ENCODE results near the gene CAPS. TPM values are rescaled to one million over a fixed set of nuclear protein-coding genes. Genes with fewer than 3 reads are reported as not detected.
A peak's percentile ranks its signal among the peaks of the same experiment; 100 is the strongest.

CAPS gene
- total RNA-seq, 1 experiment from 2014 or later = 7.2 TPM

- H3K27me3 Mint-ChIP-seq (ENCODE audit: insufficient read depth, unreplicated experiment) = no peaks in the 10 kb centered on the region
- Histone ChIP-seq H3K27me3 (replicated peaks; ENCODE audit: control insufficient read depth, insufficient read depth, low read length) (no peaks in the 10 kb centered on the region), H3K9me3 (no peaks in the 10 kb centered on the region), H3K36me3 (ENCODE audit: control insufficient read depth, insufficient read depth, low read length) (no peaks in the 10 kb centered on the region), H3K4me3 (ENCODE audit: low read depth, low read length) (no peak overlapping the region), H3K4me1 (peaks cover 20% of the 10 kb centered on the region)
- no peaks in the 10 kb centered on the region for H3K9me3 Mint-ChIP-seq (ENCODE audit: unreplicated experiment)
- intact Hi-C loops (cut with micrococcal nuclease; ENCODE audit: unreplicated experiment) = no loop called here
- H3K27ac Mint-ChIP-seq (ENCODE audit: unreplicated experiment) = no peak overlapping the region
- no peak for DNase-seq
- CTCF ChIA-PET = interaction anchor here (1.8 kb wide), 1 partner anchor 11 kb away, joined by 7 read pairs; no protein-coding TSS in a partner anchor
- peaks cover 15% of the 10 kb centered on the region for H3K4me1 Mint-ChIP-seq (ENCODE audit: low read depth, unreplicated experiment)
- POLR2A ChIA-PET = no interaction called here
- no peak for TF ChIP-seq CTCF (IDR thresholded peaks at IDR 0.05; ENCODE audit: insufficient read depth in 1 of 2, low read depth in 1 of 2, low read length in 1 of 2, severe bottlenecking in 1 of 2, unreplicated experiment in 1 of 2)
- no TSS peak for BruUV-seq (replicated peaks)
- no peak overlapping the region for H3K4me3 Mint-ChIP-seq (ENCODE audit: unreplicated experiment)
- peaks cover 12% of the 10 kb centered on the region for H3K36me3 Mint-ChIP-seq (ENCODE audit: insufficient read depth, unreplicated experiment)
These were observed 42.7 kb downstream of the CAPS start for GRCh38 chr19:5956728-5957127.

GRCh38 chr19:5957170-5957569, 43.1 kb downstream of the CAPS start:
- Mint-ChIP-seq H3K27ac (ENCODE audit: unreplicated experiment) (no peak overlapping the region), H3K4me3 (ENCODE audit: unreplicated experiment) (no peak overlapping the region), H3K27me3 (ENCODE audit: insufficient read depth, unreplicated experiment) (no peaks in the 10 kb centered on the region), H3K9me3 (ENCODE audit: unreplicated experiment) (no peaks in the 10 kb centered on the region), H3K36me3 (ENCODE audit: insufficient read depth, unreplicated experiment) (peaks cover 12% of the 10 kb centered on the region), H3K4me1 (ENCODE audit: low read depth, unreplicated experiment) (peaks cover 19% of the 10 kb centered on the region)
- intact Hi-C loops (cut with micrococcal nuclease; ENCODE audit: unreplicated experiment) = no loop called here
- CTCF ChIA-PET = interaction anchor here (1.8 kb wide), 1 partner anchor 11 kb away, joined by 7 read pairs; no protein-coding TSS in a partner anchor
- POLR2A ChIA-PET = interaction anchor here (0.6 kb wide), 1 partner anchor 60 kb away, joined by 3 read pairs; no protein-coding TSS in a partner anchor
- TF ChIP-seq CTCF (IDR thresholded peaks at IDR 0.05; ENCODE audit: insufficient read depth in 1 of 2, low read depth in 1 of 2, low read length in 1 of 2, severe bottlenecking in 1 of 2, unreplicated experiment in 1 of 2) = no peak
- no TSS peak for BruUV-seq (replicated peaks)
- H3K9me3 ChIP-seq = no peaks in the 10 kb centered on the region
- H3K4me1 ChIP-seq = peaks cover 24% of the 10 kb centered on the region
- DNase-seq = no peak
- no peaks in the 10 kb centered on the region for H3K27me3 ChIP-seq (replicated peaks; ENCODE audit: control insufficient read depth, insufficient read depth, low read length)
- H3K4me3 ChIP-seq (ENCODE audit: low read depth, low read length) = no peak overlapping the region
- H3K36me3 ChIP-seq (ENCODE audit: control insufficient read depth, insufficient read depth, low read length) = no peaks in the 10 kb centered on the region

- Histone ChIP-seq H3K27me3 (replicated peaks; ENCODE audit: control insufficient read depth, insufficient read depth, low read length) (no peaks in the 10 kb centered on the region), H3K4me1 (peaks cover 35% of the 10 kb centered on the region), H3K4me3 (ENCODE audit: low read depth, low read length) (no peak overlapping the region), H3K9me3 (no peaks in the 10 kb centered on the region), H3K36me3 (ENCODE audit: control insufficient read depth, insufficient read depth, low read length) (no peaks in the 10 kb centered on the region)
- CTCF ChIA-PET = interaction anchor here (1.8 kb wide), 1 partner anchor 9 kb away, joined by 7 read pairs; no protein-coding TSS in a partner anchor
- DNase-seq = peak in 1 of 2 experiments; percentile 29
- H3K27ac Mint-ChIP-seq (ENCODE audit: unreplicated experiment) = peak overlapping the region; percentile 14
- POLR2A ChIA-PET = no interaction called here
- H3K4me1 Mint-ChIP-seq (ENCODE audit: low read depth, unreplicated experiment) = peaks cover 28% of the 10 kb centered on the region
- H3K27me3 Mint-ChIP-seq (ENCODE audit: insufficient read depth, unreplicated experiment) = no peaks in the 10 kb centered on the region
- no peaks in the 10 kb centered on the region for H3K9me3 Mint-ChIP-seq (ENCODE audit: unreplicated experiment)
- H3K4me3 Mint-ChIP-seq (ENCODE audit: unreplicated experiment) = no peak overlapping the region
- intact Hi-C loops (cut with micrococcal nuclease; ENCODE audit: unreplicated experiment) = no loop called here
- TF ChIP-seq CTCF (IDR thresholded peaks at IDR 0.05; ENCODE audit: insufficient read depth in 1 of 2, low read depth in 1 of 2, low read length in 1 of 2, severe bottlenecking in 1 of 2, unreplicated experiment in 1 of 2) = no peak
- peaks cover 12% of the 10 kb centered on the region for H3K36me3 Mint-ChIP-seq (ENCODE audit: insufficient read depth, unreplicated experiment)
- no TSS peak for BruUV-seq (replicated peaks)
These were observed 44.2 kb downstream of the CAPS start for GRCh38 chr19:5958074-5958850.
